ENCODE measurements around the gene OR14I1.
"Not testable (repeated sequence)": the region's sequence is repeated elsewhere in the genome, so short reads cannot be mapped to it uniquely, and the experiment has no call there.

The OR14I1 gene

DNA sequence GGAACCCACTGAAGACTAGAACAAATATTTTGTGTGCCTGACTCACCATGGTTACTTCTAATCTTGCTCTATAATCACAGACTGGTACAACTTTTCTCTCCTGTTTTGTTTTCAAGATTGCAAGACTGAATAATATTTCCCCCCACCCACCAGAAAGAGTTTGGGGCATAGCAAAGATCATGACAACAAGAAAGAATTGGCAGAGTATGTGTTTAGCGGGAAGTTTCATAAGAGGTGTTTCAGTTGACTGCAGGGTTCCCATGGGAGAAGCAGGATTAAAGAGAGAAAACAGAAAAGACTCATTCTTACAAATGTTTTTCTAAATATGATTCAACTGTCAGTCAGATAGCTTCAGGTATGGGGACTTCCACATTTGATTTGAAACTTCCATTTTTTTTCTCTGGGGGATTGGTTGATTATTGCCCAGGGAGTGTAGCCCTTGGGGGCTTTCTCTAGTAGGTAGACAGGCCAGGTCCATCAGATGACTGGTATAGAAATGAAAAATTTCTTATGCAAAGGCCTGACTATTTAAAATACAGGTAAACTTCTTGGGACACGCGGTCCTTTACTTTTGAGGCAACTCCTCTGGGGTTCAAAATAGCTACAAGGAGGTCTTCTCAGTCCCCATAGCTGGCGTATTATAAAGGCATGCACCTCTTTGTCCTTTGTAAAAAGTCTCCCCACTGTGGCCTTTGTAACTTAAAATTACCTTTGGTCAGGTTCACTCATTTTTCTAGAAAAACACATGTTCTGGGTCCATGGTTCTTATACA, 13.9 kb downstream of the OR14I1 start:
- DNase-seq (ENCODE audit: low read depth), result no peak

DNA sequence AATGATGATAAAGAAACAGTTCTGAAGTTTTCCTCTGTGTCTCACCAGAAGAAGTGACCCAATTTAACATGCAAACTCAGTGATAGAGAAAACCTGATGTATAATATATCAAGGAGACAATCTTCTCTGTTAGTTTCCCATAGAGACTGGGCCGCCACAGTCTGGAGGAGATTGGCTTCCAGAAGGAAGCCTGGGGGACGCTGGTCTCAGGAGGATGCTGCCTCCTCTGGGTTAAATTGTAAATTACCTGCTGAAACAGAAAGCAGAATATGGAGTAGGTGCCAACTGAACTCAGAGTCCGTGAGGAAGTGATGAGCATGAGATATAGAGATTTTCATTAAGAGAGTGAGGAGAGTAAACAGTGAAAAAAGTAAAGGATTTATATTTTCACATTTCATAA, 15.8 kb downstream of the OR14I1 start:
- DNase-seq (ENCODE audit: low read depth), result no peak

- no peak for DNase-seq (ENCODE audit: low read depth)
Measured at GRCh38 chr1:248681651-248682050, 20.9 kb downstream of the OR14I1 start.

- DNase-seq (ENCODE audit: low read depth), result no peak
Measured at GRCh38 chr1:248670003-248670402, 32.6 kb downstream of the OR14I1 start.

DNA sequence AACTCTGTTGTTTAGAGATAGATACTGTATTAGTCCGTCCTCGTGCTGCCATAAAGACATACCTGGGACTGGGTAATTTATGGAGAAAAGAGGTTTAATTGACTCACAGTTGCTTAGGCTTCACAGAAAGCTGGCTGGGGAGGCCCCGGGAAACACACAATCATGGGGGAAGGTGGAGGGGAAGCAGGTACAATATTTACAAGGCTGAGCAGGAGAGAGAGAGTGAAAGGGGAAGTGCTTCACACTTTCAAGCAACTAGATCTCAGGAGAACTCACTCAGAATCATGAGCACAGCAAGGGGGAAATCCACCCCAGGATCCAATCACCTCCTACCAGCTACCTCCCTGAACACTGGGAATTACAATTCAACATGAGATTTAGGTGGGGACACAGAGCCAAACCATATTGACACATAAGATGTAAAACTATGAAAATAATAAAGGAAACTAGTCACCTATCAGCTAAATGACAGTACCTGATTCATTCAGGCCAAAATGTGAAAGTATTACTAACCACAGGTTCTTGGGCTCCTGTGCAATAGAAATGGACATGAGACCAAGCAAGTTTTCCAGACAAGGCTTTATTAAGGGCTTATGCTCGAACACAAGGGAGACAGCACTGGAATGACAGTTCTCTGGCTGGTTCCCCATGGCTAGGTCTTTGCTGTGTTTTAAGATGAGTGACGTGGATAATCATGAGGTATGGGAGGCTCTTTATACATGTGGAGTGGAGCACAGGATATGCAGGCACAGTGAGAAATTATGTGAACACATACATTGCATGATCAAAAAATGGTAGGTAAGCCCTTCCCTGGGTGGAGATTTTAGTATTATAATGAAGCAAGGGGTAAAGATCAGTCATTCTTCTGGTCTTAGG, 38.9 kb downstream of the OR14I1 start:
- not testable (repeated sequence) for DNase-seq (ENCODE audit: low read depth)

DNA sequence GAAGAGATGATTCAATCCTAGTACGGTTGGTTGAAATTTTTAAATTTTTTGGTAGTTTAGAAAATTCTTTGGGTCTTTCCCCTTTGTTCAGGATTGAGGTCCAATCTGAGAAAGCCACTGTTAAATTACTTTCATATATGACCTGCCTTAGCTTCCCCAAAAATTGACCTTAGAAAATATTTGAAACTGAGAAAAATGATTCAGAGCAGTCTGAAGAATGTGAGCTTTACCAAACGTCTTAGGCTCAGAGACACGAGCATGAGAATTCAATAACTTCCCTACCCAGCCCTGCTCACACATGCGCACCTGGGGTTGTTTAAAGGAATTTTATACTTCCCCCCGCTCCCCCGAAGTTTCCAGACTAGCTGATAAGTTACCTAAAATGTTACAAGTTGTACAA, 45.8 kb downstream of the OR14I1 start:
- DNase-seq (ENCODE audit: low read depth), result not testable (repeated sequence)

DNA sequence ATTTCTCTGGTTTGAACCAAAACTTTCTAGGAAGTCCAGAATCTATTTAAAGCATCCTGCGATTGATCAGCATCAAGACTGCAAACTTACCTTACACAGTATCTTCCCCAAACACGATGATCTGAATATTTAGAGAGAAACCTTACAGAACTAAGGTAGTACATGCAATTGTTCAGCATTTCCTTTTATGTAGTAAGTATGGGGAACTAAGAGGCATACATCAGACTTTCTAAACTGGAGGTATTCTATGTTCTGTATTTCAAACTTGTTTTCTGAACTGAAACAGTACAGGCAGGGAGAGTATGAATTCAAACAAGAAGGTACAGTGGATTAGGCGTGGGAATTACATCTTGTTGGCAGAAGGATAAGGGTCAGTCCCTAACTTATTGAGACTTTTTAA, 47.2 kb downstream of the OR14I1 start, which contains the start of gene OR2T27:
OR2T27 (minus strand) TSS at position 175 of the 400 bp plus-strand sequence. CDS start 4,644 bp downstream, outside the sequence.
- not testable (repeated sequence) for DNase-seq (ENCODE audit: low read depth)

Measured in activated T-cell treated with anti-CD3 and anti-CD28 coated beads for 48 hours (primary cell).